OCI-M2 (cell line): ENCODE results near the gene RASGRP2.

ENCODE experiments used
- DNase-seq: peaks from one replicate; lab custom pipeline; 2025; ENCODE audit not compliant: unreplicated experiment; lab: John Stamatoyannopoulos, UW

Gene RASGRP2

GRCh38 chr11:64698427-64698826 lies 45.5 kb downstream of the RASGRP2 start:
- no peak for DNase-seq

GRCh38 chr11:64697663-64698375 lies 46.1 kb downstream of the RASGRP2 start:
- DNase-seq: no peak

- no peak for DNase-seq
Measured at GRCh38 chr11:64696045-64696444, 47.9 kb downstream of the RASGRP2 start.

- no peak for DNase-seq
Measured at GRCh38 chr11:64695548-64695947, 48.4 kb downstream of the RASGRP2 start.

GRCh38 chr11:64694821-64695365 lies 49.0 kb downstream of the RASGRP2 start:
- DNase-seq: no peak

- DNase-seq: no peak
Measured at GRCh38 chr11:64694026-64694755, 49.8 kb downstream of the RASGRP2 start.

GRCh38 chr11:64692764-64693331 lies 51.1 kb downstream of the RASGRP2 start:
- no peak for DNase-seq

GRCh38 chr11:64691543-64691942 lies 52.4 kb downstream of the RASGRP2 start:
- DNase-seq: no peak

GRCh38 chr11:64690235-64690634 lies 53.7 kb downstream of the RASGRP2 start:
- no peak for DNase-seq

- peak; percentile 61 for DNase-seq
Measured at GRCh38 chr11:64688534-64688982, 55.4 kb downstream of the RASGRP2 start.

GRCh38 chr11:64687643-64688533 lies 56.1 kb downstream of the RASGRP2 start:
- DNase-seq: no peak

- DNase-seq: no peak
Measured at GRCh38 chr11:64687204-64687603, 56.7 kb downstream of the RASGRP2 start.

- DNase-seq: no peak
Measured at GRCh38 chr11:64686466-64687170, 57.3 kb downstream of the RASGRP2 start.

- no peak for DNase-seq
Measured at GRCh38 chr11:64685536-64685935, 58.4 kb downstream of the RASGRP2 start.

- no peak for DNase-seq
Measured at GRCh38 chr11:64684357-64684756, 59.6 kb downstream of the RASGRP2 start.

- no peak for DNase-seq
Measured at GRCh38 chr11:64681171-64681570, 62.8 kb downstream of the RASGRP2 start.

GRCh38 chr11:64679846-64680245 lies 64.1 kb downstream of the RASGRP2 start:
- DNase-seq: no peak

- DNase-seq: no peak
Measured at GRCh38 chr11:64677441-64678023, 66.4 kb downstream of the RASGRP2 start.
